ENCODE data around the gene EDN3. TPM values are rescaled to one million over a fixed set of nuclear protein-coding genes. Genes with fewer than 3 reads are reported as not detected.

EDN3 gene
- polyA plus RNA-seq, 1 donor from 2014 or later = 0.50 TPM

DNA sequence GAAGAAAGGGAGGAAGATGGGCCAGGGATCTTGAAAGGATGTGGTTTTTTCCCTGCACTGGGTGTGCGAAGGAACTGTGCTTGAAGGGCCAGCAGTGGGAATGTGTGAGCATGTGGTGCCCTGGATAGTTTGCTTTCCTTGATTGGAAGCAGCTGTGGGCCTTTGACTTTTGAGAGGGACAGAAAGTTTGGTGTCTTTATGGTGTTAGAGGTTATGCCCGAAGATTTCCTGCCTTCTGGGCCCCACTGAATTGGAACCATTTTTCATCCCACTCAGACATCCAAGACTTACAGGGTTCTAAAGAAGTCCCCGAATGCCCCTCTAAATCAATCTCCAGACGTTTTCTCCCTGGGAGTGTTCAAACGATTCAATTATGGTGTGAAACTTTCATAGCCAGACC is 23.5 kb upstream of the EDN3 start:
- no peaks in the 10 kb centered on the region for H3K9me2 ChIP-seq (ENCODE audit: insufficient read depth, low read length)
- no peak overlapping the region for H2AFZ ChIP-seq (ENCODE audit: low read depth, low read length)
- H3K27me3 ChIP-seq (ENCODE audit: insufficient read depth, low read depth, low read length) = no peaks in the 10 kb centered on the region
- H3K36me3 ChIP-seq (ENCODE audit: insufficient read depth, low read length) = no peaks in the 10 kb centered on the region
- H3K9me3 ChIP-seq (ENCODE audit: low read length) = no peaks in the 10 kb centered on the region
- no peak overlapping the region for H3K4me3 ChIP-seq (ENCODE audit: low read length)
- no peaks in the 10 kb centered on the region for H3K79me2 ChIP-seq (replicated peaks; ENCODE audit: insufficient read depth, low read length)
- H3K27ac ChIP-seq (ENCODE audit: low read length) = no peak overlapping the region
- H4K20me1 ChIP-seq (ENCODE audit: insufficient read depth) = no peaks in the 10 kb centered on the region
- H3K4me2 ChIP-seq (ENCODE audit: low read length) = no peak overlapping the region
- no peak overlapping the region for H3K9ac ChIP-seq (ENCODE audit: low read length)
- no peaks in the 10 kb centered on the region for H3F3A ChIP-seq (ENCODE audit: insufficient read depth, low read length, poor library complexity, severe bottlenecking)
- TF ChIP-seq, protein P1, sequence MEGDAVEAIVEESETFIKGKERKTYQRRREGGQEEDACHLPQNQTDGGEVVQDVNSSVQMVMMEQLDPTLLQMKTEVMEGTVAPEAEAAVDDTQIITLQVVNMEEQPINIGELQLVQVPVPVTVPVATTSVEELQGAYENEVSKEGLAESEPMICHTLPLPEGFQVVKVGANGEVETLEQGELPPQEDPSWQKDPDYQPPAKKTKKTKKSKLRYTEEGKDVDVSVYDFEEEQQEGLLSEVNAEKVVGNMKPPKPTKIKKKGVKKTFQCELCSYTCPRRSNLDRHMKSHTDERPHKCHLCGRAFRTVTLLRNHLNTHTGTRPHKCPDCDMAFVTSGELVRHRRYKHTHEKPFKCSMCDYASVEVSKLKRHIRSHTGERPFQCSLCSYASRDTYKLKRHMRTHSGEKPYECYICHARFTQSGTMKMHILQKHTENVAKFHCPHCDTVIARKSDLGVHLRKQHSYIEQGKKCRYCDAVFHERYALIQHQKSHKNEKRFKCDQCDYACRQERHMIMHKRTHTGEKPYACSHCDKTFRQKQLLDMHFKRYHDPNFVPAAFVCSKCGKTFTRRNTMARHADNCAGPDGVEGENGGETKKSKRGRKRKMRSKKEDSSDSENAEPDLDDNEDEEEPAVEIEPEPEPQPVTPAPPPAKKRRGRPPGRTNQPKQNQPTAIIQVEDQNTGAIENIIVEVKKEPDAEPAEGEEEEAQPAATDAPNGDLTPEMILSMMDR (IDR thresholded peaks at IDR 0.05; ENCODE audit: poor library complexity, severe bottlenecking) = no peak

GRCh38 chr20:59284470-59284869 is 15.9 kb upstream of the EDN3 start:
- no peak overlapping the region for H3K27ac ChIP-seq (ENCODE audit: low read length)
- H3K9me3 ChIP-seq (ENCODE audit: low read length) = no peaks in the 10 kb centered on the region
- H3K36me3 ChIP-seq (ENCODE audit: insufficient read depth, low read length) = no peaks in the 10 kb centered on the region
- no peaks in the 10 kb centered on the region for H4K20me1 ChIP-seq (ENCODE audit: insufficient read depth)
- H3K4me3 ChIP-seq (ENCODE audit: low read length) = no peak overlapping the region
- H3K4me2 ChIP-seq (ENCODE audit: low read length) = no peak overlapping the region
- no peak for TF ChIP-seq POLR2AphosphoS5 (IDR thresholded peaks at IDR 0.05)
- TF ChIP-seq EP300 (conservative IDR thresholded peaks at IDR 0.05; ENCODE audit: poor library complexity, severe bottlenecking) = no peak
- no peak for TF ChIP-seq MXI1 (conservative IDR thresholded peaks at IDR 0.05; ENCODE audit: poor library complexity, severe bottlenecking)
- no peak for TF ChIP-seq TAF1 (IDR thresholded peaks at IDR 0.05; ENCODE audit: low read depth)
- TF ChIP-seq, protein P1 (IDR thresholded peaks at IDR 0.05; ENCODE audit: poor library complexity, severe bottlenecking) = no peak
- TF ChIP-seq EZH2 (IDR thresholded peaks at IDR 0.05; ENCODE audit: borderline replicate concordance, insufficient read depth, low read length, poor library complexity, severe bottlenecking) = no peak
- TF ChIP-seq SMC3 (conservative IDR thresholded peaks at IDR 0.05; ENCODE audit: poor library complexity) = no peak
- TF ChIP-seq, protein P2, sequence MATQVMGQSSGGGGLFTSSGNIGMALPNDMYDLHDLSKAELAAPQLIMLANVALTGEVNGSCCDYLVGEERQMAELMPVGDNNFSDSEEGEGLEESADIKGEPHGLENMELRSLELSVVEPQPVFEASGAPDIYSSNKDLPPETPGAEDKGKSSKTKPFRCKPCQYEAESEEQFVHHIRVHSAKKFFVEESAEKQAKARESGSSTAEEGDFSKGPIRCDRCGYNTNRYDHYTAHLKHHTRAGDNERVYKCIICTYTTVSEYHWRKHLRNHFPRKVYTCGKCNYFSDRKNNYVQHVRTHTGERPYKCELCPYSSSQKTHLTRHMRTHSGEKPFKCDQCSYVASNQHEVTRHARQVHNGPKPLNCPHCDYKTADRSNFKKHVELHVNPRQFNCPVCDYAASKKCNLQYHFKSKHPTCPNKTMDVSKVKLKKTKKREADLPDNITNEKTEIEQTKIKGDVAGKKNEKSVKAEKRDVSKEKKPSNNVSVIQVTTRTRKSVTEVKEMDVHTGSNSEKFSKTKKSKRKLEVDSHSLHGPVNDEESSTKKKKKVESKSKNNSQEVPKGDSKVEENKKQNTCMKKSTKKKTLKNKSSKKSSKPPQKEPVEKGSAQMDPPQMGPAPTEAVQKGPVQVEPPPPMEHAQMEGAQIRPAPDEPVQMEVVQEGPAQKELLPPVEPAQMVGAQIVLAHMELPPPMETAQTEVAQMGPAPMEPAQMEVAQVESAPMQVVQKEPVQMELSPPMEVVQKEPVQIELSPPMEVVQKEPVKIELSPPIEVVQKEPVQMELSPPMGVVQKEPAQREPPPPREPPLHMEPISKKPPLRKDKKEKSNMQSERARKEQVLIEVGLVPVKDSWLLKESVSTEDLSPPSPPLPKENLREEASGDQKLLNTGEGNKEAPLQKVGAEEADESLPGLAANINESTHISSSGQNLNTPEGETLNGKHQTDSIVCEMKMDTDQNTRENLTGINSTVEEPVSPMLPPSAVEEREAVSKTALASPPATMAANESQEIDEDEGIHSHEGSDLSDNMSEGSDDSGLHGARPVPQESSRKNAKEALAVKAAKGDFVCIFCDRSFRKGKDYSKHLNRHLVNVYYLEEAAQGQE (IDR thresholded peaks at IDR 0.05; ENCODE audit: borderline replicate concordance) = no peak
- no peak for TF ChIP-seq RAD21 (conservative IDR thresholded peaks at IDR 0.05)
- H3F3A ChIP-seq (ENCODE audit: insufficient read depth, low read length, poor library complexity, severe bottlenecking) = no peaks in the 10 kb centered on the region
- H3K79me2 ChIP-seq (replicated peaks; ENCODE audit: insufficient read depth, low read length) = no peaks in the 10 kb centered on the region
- H3K27me3 ChIP-seq (ENCODE audit: insufficient read depth, low read depth, low read length) = no peaks in the 10 kb centered on the region
- no peak overlapping the region for H3K9ac ChIP-seq (ENCODE audit: low read length)
- H3K9me2 ChIP-seq (ENCODE audit: insufficient read depth, low read length) = no peaks in the 10 kb centered on the region
- H2AFZ ChIP-seq (ENCODE audit: low read depth, low read length) = no peak overlapping the region
